Neural cell (in vitro differentiated cells): Measurements from ENCODE around the gene SLCO4A1.

Experiments
- CTCF ChIP-seq: fragments of 450-650 bp; IDR thresholded peaks from 2 replicates; pipeline ENCODE4 v1.5.1; 2014; ENCODE audit warnings: antibody characterized with exemption, mild to moderate bottlenecking, moderate library complexity; ENCODE audit not compliant: poor library complexity, severe bottlenecking
- EZH2 ChIP-seq: fragments of 200-600, 300-800 bp; shearing (Covaris generic), sonication (generic); IDR thresholded peaks from 2 replicates; pipeline ENCODE4 v1.6.1; 2014; ENCODE audit warnings: antibody characterized with exemption, low read length, borderline replicate concordance, mild to moderate bottlenecking; ENCODE audit not compliant: insufficient read depth, poor library complexity, severe bottlenecking

- TF ChIP-seq CTCF (no peak), EZH2 (no peak)
Observed at GRCh38 chr20:62614085-62614960, 28.0 kb upstream of the SLCO4A1 start.
